Pancreas (tissue), 10 donors: ENCODE measurements around the gene CBLN3. TPM values are rescaled to one million over a fixed set of nuclear protein-coding genes. Genes with fewer than 3 reads are reported as not detected.
A peak's percentile ranks its signal among the peaks of the same experiment; 100 is the strongest.

Experiments
- ATAC-seq, 4 donors: fragments of 200-7000 bp; cut with Tn5 transposase; one replicate each; pipeline versions ENCODE4 v1.8.0 to v1.9.1; 2020; ENCODE audit warnings: mild to moderate bottlenecking in 4 of 4, moderate library complexity in 4 of 4
- DNase-seq, 6 donors: peaks; one replicate each; pipeline ENCODE4 v3.0.0-alpha.2; 2020
- FAIRE-seq: peaks from 2 replicates; lab custom pipeline; 2012; peaks lifted over from hg19 to GRCh38; lab: Jason Lieb, UNC
- H3K27ac ChIP-seq, 4 donors: fragments of 200-600 bp; sonication (generic); 1 replicate in 3 of 4; 2 replicates in 1 of 4; pipeline versions ENCODE4 v1.5.0 to v1.8.0; 2020
- H3K27me3 ChIP-seq, 4 donors: fragments of 200-600 bp; one replicate each; pipeline ENCODE4 v1.8.0; 2021
- H3K36me3 ChIP-seq, 3 donors: fragments of 200-600 bp; sonication (generic) in 1 of 3; one replicate each; pipeline versions ENCODE4 v1.5.0 to v1.8.0; 2020 to 2021
- H3K4me1 ChIP-seq, 3 donors: fragments of 200-600 bp; one replicate each; pipeline ENCODE4 v1.8.0; 2021
- H3K4me3 ChIP-seq, 4 donors: fragments of 200-600 bp; sonication (generic) in 2 of 4; one replicate each; pipeline versions ENCODE4 v1.5.0 to v1.8.0; 2020 to 2021
- H3K9me3 ChIP-seq, 4 donors: fragments of 200-600 bp; one replicate each; pipeline ENCODE4 v1.8.0; 2021
- CTCF ChIP-seq, 4 donors: fragments of 200-600 bp; sonication (generic) in 3 of 4; IDR thresholded peaks; one replicate each; pipeline versions ENCODE4 v1.5.0 to v1.8.0; 2021; ENCODE audit warnings: antibody characterized with exemption in 4 of 4
- WGBS, 2 donors: extraction: QIAGEN DNeasy Blood & Tissue Kit; methylation state at CpG; one replicate each; pipeline ENCODE4 v1.1.7; 2013; 5-methylcytosine and 5-hydroxymethylcytosine counted together
- intact Hi-C, 3 donors: fragments of 100-400 bp; cut with DNase I; formaldehyde crosslinking; loops; one replicate each; pipeline versions ENCODE4 v1.11.1 to v1.14.2; 2022
- polyA plus RNA-seq, 2 donors: library from polyadenylated mRNA; stranded (reverse); fragments of 200-250 nt; gene quantifications; one replicate each; pipeline ENCODE4 v1.2.3, GENCODE V29; 2013
- total RNA-seq, 6 donors: library from RNA; stranded (reverse); fragmentation: NEBNext Ultra II Directional in 4 of 6; extraction: Animal tissue kit (Norgen Biotek cat#: 25700) in 4 of 6; gene quantifications; one replicate each; pipeline versions ENCODE4 v1.2.1 to v1.2.4, GENCODE V29; 2021 to 2023
- donor health status: healthy with polysubstance abuse.
- donor health status: DM: no; HTN: no; CAD: no; lungs with moderate emphysema.
- donor health status: DM: no; HTN: no; CAD: no.
- donor health status: control.
- donor health status: control.
- donor health status: Bipolar disorder and iron deficiency.
- donor health status: DM: yes; HTN: yes; CAD: no.
- donor health status: DM: no; HTN: no; CAD: no.
- donor health status: DM: no; HTN: no; CAD: no.
- donor health status: DM: yes; HTN: yes; CAD: no.

CBLN3 gene
- total and polyA plus RNA-seq, 8 donors: 0.47 to 5.6 (median 0.81) TPM

- peak in 1 of 6 donors; percentile 58 for DNase-seq
- Histone ChIP-seq H3K4me3 (no peak overlapping the region), H3K9me3 (no peaks in the 10 kb centered on the region), H3K36me3 (peaks cover 0 to 40% (median 20%) of the 10 kb centered on the region in 3 donors), H3K4me1 (peaks cover 4 to 28% (median 6%) of the 10 kb centered on the region in 3 donors), H3K27me3 (no peaks in the 10 kb centered on the region), H3K27ac (no peak overlapping the region)
- no peak for FAIRE-seq
- intact Hi-C loops: loop anchor here in 1 of 3 donors (10.0 kb wide), 1 partner anchor 102 kb away; the partner anchor contains the start of genes ADCY4 and RIPK3
- WGBS, 2 donors: 70 to 74% methylated on average over 12 of the region's 12 CpGs
- no peak for TF ChIP-seq CTCF (IDR thresholded peaks at IDR 0.05)
- no peak for ATAC-seq
These were observed 7.7 kb upstream of the CBLN3 start for GRCh38 chr14:24437020-24437735.

GRCh38 chr14:24436355-24437019, 7.0 kb upstream of the CBLN3 start:
- intact Hi-C loops: loop anchor here in 1 of 3 donors (10.0 kb wide), 1 partner anchor 102 kb away; the partner anchor contains the start of genes ADCY4 and RIPK3
- ATAC-seq (peak; percentile 47 to 75 (median 70)), DNase-seq (peak in 1 of 6 donors; percentile 64), FAIRE-seq (no peak)
- peaks cover 4 to 29% (median 8%) of the 10 kb centered on the region in 3 donors for H3K4me1 ChIP-seq
- H3K9me3 ChIP-seq: no peaks in the 10 kb centered on the region
- H3K27ac ChIP-seq: peak overlapping the region in 1 of 4 donors; percentile 33
- WGBS, 2 donors: 40 to 46% methylated on average over 5 of the region's 5 CpGs
- TF ChIP-seq CTCF (IDR thresholded peaks at IDR 0.05): peak; percentile 60 to 79 (median 70)
- no peaks in the 10 kb centered on the region for H3K27me3 ChIP-seq
- H3K4me3 ChIP-seq: no peak overlapping the region
- peaks cover 0 to 40% (median 20%) of the 10 kb centered on the region in 3 donors for H3K36me3 ChIP-seq

- FAIRE-seq (no peak), DNase-seq (no peak), ATAC-seq (no peak)
- H3K27ac ChIP-seq: peak overlapping the region in 1 of 4 donors; percentile 33
- intact Hi-C loops: loop anchor here in 1 of 3 donors (10.0 kb wide), 1 partner anchor 101 kb away; the partner anchor contains the start of genes ADCY4 and RIPK3
- no peaks in the 10 kb centered on the region for H3K27me3 ChIP-seq
- H3K4me3 ChIP-seq: no peak overlapping the region
- H3K9me3 ChIP-seq: no peaks in the 10 kb centered on the region
- TF ChIP-seq CTCF (IDR thresholded peaks at IDR 0.05): no peak
- H3K36me3 ChIP-seq: peaks cover 0 to 40% (median 20%) of the 10 kb centered on the region in 3 donors
- peaks cover under 1 to 29% (median 13%) of the 10 kb centered on the region in 3 donors for H3K4me1 ChIP-seq
- WGBS, 2 donors: 60 to 62% methylated on average over 6 of the region's 6 CpGs
These were observed 6.5 kb upstream of the CBLN3 start for GRCh38 chr14:24435998-24436354.

GRCh38 chr14:24435192-24435810, 5.8 kb upstream of the CBLN3 start:
- Histone ChIP-seq H3K27me3 (no peaks in the 10 kb centered on the region), H3K9me3 (no peaks in the 10 kb centered on the region), H3K36me3 (peaks cover 0 to 40% (median 20%) of the 10 kb centered on the region in 3 donors), H3K27ac (no peak overlapping the region), H3K4me1 (peaks cover 0 to 27% (median 13%) of the 10 kb centered on the region in 3 donors), H3K4me3 (no peak overlapping the region)
- no peak for DNase-seq
- no peak for TF ChIP-seq CTCF (IDR thresholded peaks at IDR 0.05)
- 65 to 69% methylated on average over 2 of the region's 2 CpGs for WGBS, 2 donors
- no peak for ATAC-seq
- intact Hi-C loops: loop anchor here in 1 of 3 donors (10.0 kb wide), 1 partner anchor 100 kb away; the partner anchor contains the start of genes ADCY4 and RIPK3
- no peak for FAIRE-seq
